Anterior cingulate cortex (tissue), 58 donors: ENCODE measurements around the gene OPCML.

Source experiments
- DNase-seq, 58 donors: peaks; one replicate each; lab custom pipeline; 2025; lab: John Stamatoyannopoulos, UW

OPCML gene

DNA sequence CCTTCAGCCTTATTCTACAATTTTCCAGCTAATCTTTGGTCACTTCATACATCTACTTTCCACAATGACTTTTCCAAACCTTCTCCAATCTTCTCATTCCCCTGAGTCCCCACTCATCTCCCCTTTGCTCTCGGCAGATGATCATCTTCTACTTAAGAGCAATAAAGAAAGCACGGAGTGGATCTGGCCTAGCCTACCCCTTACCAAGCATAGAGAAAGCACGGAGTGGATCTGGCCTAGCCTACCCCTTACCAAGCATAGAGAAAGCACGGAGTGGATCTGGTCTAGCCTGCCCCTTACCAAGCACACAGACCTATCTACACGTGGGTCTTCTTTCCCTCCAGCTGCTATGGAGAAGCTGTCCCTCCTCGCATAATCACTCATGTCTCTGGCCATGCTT, 558.6 kb downstream of the OPCML start:
- DNase-seq: no peak

DNA sequence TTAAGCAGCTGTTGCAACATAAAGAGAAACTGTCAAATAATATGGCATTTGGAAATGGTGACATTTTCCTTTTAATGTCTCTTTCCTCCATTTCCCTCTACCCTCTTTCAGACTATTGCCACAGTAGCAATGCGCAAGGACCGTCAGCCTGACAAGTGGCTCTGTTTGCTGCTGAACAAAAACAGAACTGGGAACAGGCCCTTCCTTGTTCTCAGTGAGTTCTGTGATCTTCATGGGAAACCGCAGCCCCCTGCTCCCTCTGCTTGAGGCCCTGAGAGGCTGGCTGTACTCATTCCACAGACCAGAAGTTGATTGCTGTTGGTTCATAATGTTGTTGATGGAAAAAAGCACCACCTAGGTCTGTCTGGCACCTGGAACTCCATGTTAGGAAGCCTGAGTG, 559.7 kb downstream of the OPCML start:
- peak in 37 of 58 donors; percentile 9 to 88 (median 53) for DNase-seq

DNA sequence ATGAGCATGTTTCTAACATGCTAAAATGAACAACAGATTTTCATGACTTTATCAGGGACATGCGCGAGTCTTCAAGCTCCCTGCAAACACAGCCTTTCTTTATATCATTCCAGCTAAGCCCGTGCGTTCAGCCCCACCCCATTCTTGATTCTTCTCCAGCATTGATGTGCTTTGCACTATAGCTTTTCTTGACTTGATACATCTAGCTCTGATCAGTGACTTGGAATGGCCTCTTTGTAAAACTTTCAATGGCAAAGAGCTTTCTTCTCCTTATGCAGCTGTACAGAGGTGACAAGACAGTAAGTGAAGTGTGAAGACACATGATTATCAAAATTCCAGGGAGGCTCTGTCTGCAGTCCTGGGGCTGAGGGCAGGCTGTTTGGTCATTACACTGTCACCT, 561.0 kb downstream of the OPCML start:
- no peak for DNase-seq

DNA sequence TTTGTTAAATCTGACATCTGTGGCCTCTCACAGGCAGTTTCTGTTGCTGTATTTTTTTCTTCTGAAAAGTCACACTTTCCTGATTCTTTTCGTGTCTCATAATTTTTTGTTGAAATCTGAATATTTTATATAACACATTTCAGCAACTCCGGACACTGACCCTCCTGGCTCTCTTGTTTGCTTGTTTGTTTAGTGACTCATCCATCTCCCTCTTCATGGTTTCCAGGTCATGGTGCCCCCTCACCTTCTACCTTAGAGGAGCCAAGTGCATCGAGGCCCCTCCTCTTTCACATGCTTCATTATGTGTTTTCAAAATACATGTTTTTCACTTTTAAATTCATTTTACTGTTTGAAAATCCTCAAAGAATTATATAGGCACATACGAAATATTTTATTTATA, 562.4 kb downstream of the OPCML start:
- no peak for DNase-seq

DNA sequence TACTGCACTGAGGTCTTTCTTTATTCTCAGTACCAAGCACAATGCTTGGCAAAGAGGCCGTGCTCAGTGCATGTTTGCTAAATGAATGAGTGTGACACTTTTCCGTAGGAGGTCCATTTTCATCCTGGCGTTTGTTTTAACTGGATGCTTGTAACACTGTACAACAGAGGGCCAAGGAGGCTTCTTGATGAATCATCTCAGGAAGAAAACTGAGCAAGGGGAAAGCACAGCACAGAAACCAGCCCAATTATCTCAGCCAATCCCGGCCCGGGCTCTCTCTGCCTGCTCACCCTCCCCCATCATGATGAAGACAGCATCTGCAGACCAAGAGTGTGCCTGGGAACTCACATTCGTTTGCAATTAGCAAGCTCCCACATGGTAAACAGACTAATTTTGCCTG, 570.3 kb downstream of the OPCML start:
- peak in 49 of 58 donors; percentile 12 to 84 (median 57) for DNase-seq

DNA sequence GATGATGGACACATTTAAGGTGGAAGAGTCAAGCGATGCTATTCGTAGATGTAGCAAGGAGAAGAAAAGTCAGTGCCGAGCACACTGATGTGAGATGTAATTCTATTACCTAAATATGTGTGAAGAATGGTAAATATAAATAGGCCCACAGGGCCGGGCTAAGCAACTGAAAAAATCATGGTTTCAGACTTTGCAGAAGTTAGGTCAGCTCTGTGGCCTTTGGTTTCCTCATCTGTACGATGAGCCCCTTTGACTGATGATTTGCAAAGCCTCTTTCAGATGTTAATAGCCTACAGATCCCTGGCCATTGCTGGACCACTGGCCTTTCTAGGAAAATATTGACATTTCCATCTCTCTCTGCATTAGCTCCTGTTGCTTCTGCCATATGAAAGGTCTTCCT, 570.8 kb downstream of the OPCML start:
- DNase-seq: no peak

DNA sequence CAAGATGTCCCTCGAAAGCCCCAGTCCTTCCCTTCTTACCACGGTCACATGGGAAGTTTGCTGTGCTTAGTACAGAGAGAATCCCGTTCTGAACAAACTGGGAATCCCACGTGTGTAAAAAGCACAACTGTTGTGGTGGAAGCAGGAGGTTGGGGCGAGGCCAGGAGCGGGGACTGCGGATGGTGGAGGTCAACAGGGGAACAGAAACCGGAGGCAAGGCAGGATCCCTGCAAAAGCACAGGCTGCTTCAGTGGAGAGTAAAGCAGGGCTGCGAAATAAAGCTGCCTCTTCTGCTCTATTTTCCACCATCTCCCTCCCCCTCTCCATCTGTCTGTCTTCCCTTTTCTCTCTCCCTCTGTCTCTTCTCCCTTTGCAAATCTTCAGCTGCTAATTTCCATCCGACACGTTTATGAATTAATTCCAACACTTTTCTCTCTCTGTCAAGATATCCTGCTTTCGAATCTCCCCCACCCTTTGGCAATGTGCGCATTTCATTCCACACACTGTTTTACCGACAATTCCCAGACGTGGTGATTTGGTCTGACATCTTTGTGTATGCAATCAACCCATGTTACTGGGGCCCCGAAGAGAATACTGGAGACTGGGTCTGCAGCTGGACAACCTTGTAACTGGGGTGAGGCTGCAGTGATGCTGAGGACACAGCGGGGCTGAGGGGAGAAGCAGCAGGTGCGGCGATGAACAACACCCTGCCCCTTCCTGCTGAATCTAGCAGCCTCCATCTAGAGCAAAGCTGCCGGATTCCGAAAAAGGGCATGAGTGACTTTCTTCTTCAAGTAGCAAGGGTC, 571.8 kb downstream of the OPCML start:
- DNase-seq: peak in 21 of 58 donors; percentile 8 to 69 (median 40)

DNA sequence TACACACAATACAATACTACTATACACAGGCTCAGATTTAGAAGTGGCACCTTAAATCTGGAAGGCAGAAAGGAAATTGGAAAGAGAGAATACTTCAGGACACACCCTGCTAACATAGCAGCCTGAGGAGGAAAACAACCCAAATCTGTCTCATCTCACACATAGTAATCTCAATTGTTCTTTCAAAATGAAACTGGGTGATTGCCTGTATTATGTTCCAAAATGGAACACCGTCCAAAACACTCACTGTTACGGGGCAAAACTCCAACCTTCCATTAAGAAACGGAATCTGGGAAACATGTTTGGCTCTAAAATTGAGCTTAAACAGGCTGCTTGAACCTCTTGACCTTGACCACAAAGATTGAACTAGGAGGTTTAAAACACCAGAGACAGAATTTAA, 572.6 kb downstream of the OPCML start:
- DNase-seq: no peak

DNA sequence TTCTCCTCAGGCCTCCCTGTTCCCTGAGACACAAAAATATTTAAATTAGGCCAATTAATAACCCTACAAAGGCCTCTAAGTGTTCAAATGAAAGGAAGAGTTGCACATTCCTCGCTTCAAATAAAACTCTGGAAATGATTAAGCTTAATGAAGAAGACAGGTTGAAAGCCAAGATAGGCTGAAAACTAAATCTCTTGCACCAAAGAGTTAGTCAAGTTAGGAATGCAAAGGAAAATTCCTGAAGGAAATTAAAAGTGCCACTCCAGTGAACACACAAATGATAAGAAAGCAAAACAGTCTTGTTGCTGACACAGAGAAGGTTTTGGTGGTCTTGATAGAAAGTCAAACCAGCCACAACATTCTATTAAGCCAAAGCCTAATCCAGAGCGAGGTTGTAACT, 574.4 kb downstream of the OPCML start:
- DNase-seq: no peak

DNA sequence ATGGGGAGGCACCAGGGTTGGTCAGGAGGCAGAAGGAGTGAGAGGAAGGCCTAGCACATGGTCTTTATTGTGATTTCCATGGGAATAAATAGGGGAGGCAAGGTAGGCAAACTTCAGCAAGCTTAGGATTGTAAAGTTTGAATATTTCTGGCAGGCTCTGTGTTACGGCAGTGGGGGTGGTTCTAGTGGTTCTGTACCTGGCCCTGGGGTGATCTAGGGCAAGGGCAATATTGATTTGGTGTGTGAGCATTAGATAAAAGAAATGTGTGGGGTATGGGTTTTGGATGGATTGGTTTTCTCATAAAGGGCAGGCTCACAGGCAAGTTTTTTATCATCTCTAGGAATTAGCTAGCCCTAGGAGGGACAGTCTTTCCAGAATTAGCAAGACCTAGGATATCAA, 584.0 kb downstream of the OPCML start:
- no peak for DNase-seq

DNA sequence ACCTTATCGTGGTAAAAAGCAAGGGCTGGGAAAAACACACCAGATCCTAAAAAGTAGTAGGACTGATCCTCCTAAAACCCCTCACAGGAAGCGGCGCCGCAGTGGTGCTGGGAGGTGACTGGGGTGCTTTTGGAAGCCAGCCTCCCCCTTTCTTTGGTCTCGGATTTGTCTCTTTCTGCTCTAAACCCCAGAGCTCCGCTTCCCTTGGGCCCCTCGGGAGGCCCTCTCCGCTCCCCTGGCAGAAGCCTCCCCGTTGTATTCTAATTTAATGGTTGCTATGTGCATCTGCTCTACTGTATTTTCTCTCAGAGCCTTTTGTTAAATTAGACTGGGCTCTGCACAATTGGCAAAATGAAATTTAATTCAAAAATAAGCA, 587.7 kb downstream of the OPCML start:
- no peak for DNase-seq

DNA sequence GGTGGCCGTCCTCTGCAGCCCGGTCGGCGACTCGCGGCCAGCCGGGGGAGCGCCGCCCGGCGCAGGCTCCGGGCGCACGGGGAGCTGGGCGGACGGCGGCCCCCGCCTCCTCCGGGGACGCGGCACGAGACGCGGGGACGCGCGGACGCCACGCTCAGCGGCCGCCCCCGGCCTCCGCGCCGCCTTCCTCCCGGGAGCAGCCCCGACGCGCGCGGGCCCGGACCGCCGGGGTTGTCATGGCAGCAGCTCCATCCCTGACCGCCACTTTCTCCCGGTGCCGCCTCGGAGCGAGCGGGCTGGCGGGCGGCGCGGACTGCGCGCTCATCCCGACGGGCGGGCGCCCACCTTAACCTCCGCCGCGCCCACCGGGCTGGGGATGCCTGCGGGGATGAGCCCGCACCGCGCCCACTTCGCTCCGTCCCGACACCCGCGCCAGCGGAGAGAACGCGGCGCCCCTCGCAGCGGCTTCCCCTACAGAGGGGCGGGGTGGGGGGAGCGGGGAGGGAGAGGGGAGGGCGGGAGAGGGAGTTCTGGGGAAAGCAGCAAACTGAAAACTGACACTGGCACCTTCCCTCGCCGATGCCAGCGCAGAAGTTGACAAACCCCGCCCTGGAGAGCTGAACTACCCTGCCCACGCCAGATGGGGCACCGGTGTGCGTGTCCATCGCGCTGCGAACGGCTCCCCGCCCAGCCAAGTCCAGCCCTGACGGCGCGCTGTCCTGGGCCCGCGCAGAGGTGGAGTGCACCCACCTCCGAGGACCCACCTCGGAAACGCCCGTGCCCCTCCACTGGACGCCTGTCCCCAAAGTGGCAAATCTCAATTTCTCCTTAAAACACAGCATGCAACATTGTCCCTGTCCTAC, 588.4 kb downstream of the OPCML start:
- peak in 18 of 58 donors; percentile 6 to 52 (median 34) for DNase-seq

DNA sequence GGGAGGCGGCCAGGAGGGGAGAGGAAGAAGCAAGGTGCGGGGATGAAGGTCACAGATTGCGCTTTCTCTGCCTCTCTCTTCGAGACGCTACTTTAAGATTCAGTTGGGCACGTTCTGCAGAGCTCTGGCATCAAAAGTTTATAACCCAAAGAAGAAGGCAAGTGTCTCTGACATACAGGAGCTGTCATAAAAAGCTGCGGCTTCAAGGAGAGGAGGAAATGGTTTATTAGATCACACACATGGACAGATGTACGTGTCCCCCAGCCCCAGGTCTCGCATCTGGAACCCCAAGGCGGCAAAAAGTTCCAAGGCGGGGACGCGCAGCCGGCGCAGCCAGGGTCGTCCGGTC, 589.0 kb downstream of the OPCML start:
- DNase-seq: no peak

DNA sequence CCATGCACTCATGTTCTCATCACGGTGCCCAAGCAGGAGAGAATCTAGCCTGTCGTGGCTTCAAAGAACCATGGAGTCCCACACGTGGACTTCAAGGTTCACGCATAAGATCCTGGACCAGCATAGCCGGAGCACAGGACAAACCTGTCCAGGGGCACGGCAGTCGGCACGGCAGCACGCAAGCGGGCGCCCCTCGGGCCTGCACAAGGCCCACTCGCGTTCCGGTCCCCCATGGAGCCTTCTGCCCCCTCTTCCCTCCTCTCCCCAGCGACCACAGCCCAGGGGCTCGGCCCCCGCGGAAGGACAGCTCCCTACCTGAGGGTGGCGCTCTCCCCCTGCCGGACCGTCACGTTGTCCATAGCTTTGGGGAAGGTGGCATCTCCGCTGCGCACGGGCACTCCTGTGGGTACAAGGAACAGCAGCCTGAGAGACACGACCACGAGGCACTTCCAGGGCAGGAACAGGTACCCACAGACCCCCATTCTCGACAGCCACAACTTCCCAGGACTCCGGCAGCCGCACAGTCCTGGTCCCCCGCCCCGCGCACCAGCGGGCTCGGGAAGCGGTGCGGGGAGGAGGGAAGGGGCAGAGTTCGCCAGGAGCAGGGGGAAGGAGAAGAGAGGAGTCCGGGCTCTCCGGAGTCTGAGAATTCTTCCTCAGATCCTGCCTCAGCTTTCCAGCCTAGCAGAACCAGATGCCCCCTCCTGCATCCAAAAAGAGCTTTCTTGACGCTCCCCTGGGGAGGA, 589.5 kb downstream of the OPCML start:
- DNase-seq: peak in 8 of 58 donors; percentile 7 to 31 (median 16)

DNA sequence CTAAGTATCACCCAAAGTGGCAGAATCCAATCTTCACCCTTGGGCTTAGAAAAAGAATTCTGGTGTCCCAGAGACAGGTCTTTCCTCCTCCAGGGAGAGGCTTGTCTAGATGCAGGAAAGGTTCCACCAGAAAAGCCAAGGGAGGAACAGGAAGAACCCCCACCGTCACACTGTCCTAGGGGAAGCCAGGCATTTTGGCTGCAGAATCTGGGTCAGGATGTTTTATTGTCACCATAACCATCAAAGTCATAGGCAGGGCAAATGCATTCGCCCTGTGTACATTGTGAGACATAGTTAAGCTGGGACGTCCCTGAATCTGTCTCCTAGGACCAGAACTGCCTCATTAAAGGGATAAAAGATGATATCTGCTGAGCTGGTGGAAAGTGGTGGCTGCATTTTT, 590.5 kb downstream of the OPCML start:
- DNase-seq: no peak

DNA sequence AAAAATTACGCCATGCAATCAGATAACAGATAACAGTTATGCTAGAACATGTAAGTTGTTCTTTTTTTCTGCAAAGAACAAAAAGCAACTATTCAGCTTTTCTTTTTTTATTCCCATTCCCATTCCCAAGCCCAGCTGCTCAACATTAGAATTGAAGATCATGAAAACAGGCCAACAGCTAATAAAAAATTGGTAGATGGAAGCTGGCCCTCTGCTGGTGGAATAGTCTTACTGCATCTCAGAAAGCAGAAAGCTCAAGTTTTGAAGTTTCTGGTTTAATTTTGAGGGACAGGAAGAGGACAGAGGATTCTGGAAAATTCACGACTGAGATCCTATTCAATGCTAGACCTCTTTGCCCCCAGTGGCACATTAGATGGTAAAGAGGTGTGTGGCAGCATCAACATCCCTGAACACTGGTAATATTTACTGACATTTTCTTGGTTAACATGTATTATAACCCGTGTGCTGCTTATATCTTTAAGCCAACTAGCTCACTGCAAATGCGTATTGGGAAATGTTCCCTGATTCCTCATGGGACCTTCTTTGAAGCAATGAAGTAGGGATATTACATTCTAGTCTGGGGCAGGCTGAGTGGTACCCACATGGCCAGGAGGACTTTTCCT, 591.2 kb downstream of the OPCML start:
- DNase-seq: peak in 15 of 58 donors; percentile 4 to 49 (median 20)

DNA sequence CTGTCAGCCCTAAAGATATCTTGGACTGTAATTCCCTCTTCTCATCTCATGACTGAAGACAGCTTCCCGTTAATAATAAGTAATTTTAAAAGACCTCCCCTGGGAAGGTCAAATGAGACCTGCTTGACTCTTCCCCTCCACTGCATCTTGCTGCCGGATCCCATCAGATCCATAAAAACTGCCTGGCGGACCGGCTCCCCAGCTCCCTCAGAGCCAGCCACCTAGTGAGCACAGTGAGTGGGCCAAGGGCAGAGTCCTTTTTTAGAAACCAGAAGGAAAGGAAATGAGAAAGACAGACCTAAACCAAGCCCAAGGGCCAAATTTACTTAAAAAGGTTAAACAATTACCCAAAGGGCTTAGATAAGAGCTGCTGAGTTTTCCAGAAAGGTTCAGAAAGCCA, 595.3 kb downstream of the OPCML start:
- no peak for DNase-seq

DNA sequence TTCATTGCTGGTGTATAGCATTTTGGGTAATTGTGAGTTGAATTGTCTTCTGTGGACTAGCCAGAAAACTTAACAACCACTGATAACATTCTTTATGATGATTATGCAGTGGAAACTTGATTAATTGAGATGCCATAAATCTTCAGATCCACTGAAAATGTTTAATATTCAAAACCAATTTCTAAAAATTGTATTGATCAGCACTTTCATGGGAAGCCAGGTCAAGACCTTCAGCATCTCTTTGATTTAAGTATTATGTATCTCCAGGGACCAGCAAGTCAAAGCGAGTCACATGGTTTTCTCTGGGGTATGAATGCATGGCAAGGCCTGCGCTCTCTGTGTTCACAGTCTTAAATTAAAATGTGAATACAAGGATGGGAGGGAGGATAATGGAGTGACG, 596.9 kb downstream of the OPCML start:
- no peak for DNase-seq

DNA sequence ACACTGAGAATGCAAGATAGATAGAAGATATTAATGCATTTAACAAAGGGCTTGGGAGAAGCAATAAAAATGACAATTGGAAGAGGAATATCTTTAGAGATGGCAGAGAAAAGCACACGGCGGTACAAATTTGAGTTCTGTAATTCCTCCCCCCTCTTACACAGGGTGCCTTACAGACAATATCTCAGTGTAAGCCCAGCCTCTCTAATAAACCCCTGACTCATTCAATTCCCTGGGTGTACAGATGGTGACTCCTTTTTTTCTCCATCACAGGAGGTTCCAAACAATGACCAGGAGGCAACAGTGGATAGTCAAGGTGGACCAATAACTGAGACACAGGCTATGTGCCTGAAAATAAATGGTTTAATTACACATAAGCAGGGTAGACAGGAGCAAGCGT, 598.6 kb downstream of the OPCML start:
- no peak for DNase-seq

DNA sequence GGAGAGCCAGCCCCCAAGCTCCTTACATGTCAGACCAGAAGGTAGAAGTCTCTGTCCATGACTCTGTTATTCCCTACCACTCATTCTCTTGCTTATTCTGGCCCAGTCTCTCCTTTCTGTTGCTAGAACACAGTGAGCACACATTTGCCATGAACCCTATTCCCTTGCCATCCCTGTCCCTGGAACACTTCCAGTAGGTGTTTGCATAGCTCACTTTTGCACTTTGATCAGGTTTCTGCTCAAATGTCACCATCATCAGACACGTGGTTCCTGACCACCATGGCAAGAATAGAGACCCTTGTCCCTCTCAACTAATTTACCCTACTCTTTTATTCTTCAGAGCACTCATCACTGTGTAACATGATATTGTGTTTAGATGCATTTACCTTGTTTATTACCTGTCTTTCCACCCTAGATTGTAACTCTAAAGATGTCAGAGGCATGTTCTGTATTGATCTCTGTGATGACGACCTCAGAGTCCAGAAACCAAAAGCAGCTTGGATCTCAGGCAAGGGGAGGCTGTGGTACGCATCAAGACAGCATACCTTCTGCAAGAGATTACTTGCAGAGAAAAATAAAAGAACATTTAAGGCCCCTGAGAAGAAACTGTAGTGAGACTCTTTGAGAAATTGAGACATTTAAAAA, 606.4 kb downstream of the OPCML start:
- no peak for DNase-seq
